Measurements from ENCODE around the gene ASPRV1. TPM values are rescaled to one million over a fixed set of nuclear protein-coding genes. Genes with fewer than 3 reads are reported as not detected.
A peak's percentile ranks its signal among the peaks of the same experiment; 100 is the strongest.

Gene ASPRV1
- total and polyA plus RNA-seq, 10 of the 15 experiments (the other 5 are each of a cell fraction or from before 2014, with no cell fraction given), result 0.11 to 1.1 (median 0.33) TPM

DNA sequence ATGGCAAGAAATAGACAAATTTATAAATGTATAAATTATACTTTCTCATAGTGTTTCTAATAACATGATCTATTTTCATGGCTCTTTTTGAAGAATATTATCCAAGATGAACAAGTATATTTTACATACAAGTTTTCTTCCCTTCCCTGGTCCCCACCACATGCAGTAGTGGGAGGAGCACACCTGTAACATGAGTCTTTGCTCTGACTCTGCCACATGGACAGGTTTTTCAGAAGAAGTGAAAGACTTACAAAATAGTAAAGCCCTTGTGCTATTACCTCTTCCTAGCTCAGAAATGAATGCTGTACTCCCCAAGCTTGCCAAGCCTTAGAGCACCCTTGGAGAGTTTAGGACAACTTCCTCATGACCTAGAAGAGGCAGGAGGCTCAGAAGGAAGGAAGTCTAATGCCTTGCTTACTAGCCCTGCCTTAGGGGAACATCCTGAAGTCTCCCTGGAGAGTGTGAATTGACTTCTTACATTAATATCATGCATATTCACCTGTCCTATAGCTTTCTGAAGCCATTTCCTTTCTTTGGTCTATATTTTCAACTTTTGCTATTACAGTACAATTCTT, 28.1 kb downstream of the ASPRV1 start:
- no peak for FAIRE-seq

DNA sequence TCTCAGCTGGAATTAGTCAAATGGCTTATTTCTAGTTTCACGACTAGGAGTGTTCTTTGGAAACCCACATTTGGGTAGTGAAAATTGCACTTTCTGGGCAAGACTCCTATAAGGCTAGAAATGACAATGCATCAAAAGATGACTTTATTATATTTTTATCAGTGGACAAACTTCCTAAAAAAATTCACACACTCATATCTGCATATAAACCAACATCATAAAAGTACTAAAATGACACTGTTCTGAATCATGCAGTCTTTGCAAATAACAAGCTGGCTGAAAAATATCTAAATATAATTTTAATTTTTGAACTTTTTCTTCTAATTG, 28.9 kb downstream of the ASPRV1 start:
- FAIRE-seq (no peak), DNase-seq (ENCODE audit: low read depth, low spot score) (no peak), ATAC-seq (no peak)
- H3K27ac ChIP-seq (ENCODE audit: control insufficient read depth, insufficient read depth), result no peak overlapping the region
- no peak overlapping the region for H2AFZ ChIP-seq (ENCODE audit: control insufficient read depth, low read depth, low read length)
- 65% methylated on average over 1 of the region's 1 CpG for WGBS (ENCODE audit: insufficient coverage, insufficient replicate concordance, low lambda C conversion rate, missing lambda C conversion rate)
- intact Hi-C loops (cut with micrococcal nuclease; ENCODE audit: unreplicated experiment), result no loop called here
- H3K36me3 ChIP-seq (ENCODE audit: control insufficient read depth in 2 of 2, insufficient read depth in 2 of 2, low read length in 1 of 2), result peaks cover 0 to 6% of the 10 kb centered on the region in 2 experiments; a peak in 1 of 4 replicates
- H3K4me1 ChIP-seq (ENCODE audit: control insufficient read depth, insufficient read depth, low read length), result peaks cover 17% of the 10 kb centered on the region
- no peaks in the 10 kb centered on the region for H3K79me2 ChIP-seq (ENCODE audit: control insufficient read depth, insufficient read depth, low read length)
- no TSS peak for BruUV-seq (replicated peaks)
- H3K9ac ChIP-seq (ENCODE audit: control insufficient read depth, insufficient read depth, low read length), result no peak overlapping the region
- RAD21 ChIA-PET (ENCODE audit: unreplicated experiment), result no interaction called here
- in situ Hi-C loops (cut with MboI), result no loop called here
- CTCF ChIA-PET, result interaction anchor here (1.3 to 1.9 kb wide), 3 partner anchors 18 to 208 kb away, joined by 4 to 7 read pairs (median 7); partner anchors contain the start of gene MXD1
- SMC1A ChIA-PET (ENCODE audit: uncharacterized antibody, unreplicated experiment), result interaction anchor here (0.9 to 2.3 kb wide), 4 partner anchors 12 to 213 kb away, joined by 3 to 14 read pairs (median 4); partner anchors contain the start of gene MXD1
- H4K20me1 ChIP-seq (ENCODE audit: control insufficient read depth, insufficient read depth), result no peaks in the 10 kb centered on the region
- no peaks in the 10 kb centered on the region for H3K27me3 ChIP-seq (replicated peaks in 1 of 2; ENCODE audit: control insufficient read depth in 2 of 2, insufficient read depth in 2 of 2, low read length in 1 of 2)
- no peak overlapping the region for H3K4me3 ChIP-seq
- H3K9me3 ChIP-seq (replicated peaks; ENCODE audit: control insufficient read depth, insufficient read depth, low read length), result no peaks in the 10 kb centered on the region
- POLR2A ChIA-PET, result no interaction called here
- H3K4me2 ChIP-seq (ENCODE audit: control insufficient read depth, insufficient read depth), result no peak overlapping the region
- TF ChIP-seq USF2 (IDR thresholded peaks at IDR 0.05; ENCODE audit: borderline replicate concordance, low read depth, low read length) (no peak), MTA3 (IDR thresholded peaks at IDR 0.05; ENCODE audit: borderline replicate concordance, low read length) (no peak), NR2F1 (conservative IDR thresholded peaks at IDR 0.05) (no peak), ESRRA (IDR thresholded peaks at IDR 0.05; ENCODE audit: low read length) (no peak), SIX5 (IDR thresholded peaks at IDR 0.05; ENCODE audit: low read depth, low read length, severe bottlenecking) (no peak), BACH1 (IDR thresholded peaks at IDR 0.05; ENCODE audit: borderline replicate concordance) (no peak), BHLHE40 (IDR thresholded peaks at IDR 0.05; ENCODE audit: borderline replicate concordance in 1 of 2, low read depth in 2 of 2, low read length in 1 of 2) (no peak)
- TF ChIP-seq, protein P1, sequence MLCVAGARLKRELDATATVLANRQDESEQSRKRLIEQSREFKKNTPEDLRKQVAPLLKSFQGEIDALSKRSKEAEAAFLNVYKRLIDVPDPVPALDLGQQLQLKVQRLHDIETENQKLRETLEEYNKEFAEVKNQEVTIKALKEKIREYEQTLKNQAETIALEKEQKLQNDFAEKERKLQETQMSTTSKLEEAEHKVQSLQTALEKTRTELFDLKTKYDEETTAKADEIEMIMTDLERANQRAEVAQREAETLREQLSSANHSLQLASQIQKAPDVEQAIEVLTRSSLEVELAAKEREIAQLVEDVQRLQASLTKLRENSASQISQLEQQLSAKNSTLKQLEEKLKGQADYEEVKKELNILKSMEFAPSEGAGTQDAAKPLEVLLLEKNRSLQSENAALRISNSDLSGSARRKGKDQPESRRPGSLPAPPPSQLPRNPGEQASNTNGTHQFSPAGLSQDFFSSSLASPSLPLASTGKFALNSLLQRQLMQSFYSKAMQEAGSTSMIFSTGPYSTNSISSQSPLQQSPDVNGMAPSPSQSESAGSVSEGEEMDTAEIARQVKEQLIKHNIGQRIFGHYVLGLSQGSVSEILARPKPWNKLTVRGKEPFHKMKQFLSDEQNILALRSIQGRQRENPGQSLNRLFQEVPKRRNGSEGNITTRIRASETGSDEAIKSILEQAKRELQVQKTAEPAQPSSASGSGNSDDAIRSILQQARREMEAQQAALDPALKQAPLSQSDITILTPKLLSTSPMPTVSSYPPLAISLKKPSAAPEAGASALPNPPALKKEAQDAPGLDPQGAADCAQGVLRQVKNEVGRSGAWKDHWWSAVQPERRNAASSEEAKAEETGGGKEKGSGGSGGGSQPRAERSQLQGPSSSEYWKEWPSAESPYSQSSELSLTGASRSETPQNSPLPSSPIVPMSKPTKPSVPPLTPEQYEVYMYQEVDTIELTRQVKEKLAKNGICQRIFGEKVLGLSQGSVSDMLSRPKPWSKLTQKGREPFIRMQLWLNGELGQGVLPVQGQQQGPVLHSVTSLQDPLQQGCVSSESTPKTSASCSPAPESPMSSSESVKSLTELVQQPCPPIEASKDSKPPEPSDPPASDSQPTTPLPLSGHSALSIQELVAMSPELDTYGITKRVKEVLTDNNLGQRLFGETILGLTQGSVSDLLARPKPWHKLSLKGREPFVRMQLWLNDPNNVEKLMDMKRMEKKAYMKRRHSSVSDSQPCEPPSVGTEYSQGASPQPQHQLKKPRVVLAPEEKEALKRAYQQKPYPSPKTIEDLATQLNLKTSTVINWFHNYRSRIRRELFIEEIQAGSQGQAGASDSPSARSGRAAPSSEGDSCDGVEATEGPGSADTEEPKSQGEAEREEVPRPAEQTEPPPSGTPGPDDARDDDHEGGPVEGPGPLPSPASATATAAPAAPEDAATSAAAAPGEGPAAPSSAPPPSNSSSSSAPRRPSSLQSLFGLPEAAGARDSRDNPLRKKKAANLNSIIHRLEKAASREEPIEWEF (IDR thresholded peaks at IDR 0.05; ENCODE audit: insufficient replicate concordance, low read depth, low read length), result no peak

More for the DNA sequence above, 28.1 kb downstream of the ASPRV1 start:
- H3K27ac ChIP-seq (ENCODE audit: control insufficient read depth, insufficient read depth), result peak overlapping the region; percentile 53; the same call in 1 of the 2 replicates
- ATAC-seq, result peak; percentile 21
- peaks cover 17% of the 10 kb centered on the region for H3K4me1 ChIP-seq (ENCODE audit: control insufficient read depth, insufficient read depth, low read length)
- DNase-seq (ENCODE audit: low read depth, low spot score), result no peak
- POLR2A ChIA-PET, result interaction anchor here (0.8 to 1.1 kb wide), 4 partner anchors 10 to 135 kb away, joined by 3 to 5 read pairs (median 4); no protein-coding TSS in a partner anchor
- TF ChIP-seq NR2C2 (IDR thresholded peaks at IDR 0.05; ENCODE audit: borderline replicate concordance, control insufficient read depth, insufficient read length, low read depth), result no peak
- TF ChIP-seq EED (IDR thresholded peaks at IDR 0.05; ENCODE audit: low read depth), result peak; percentile 18; the same call in 1 of the 2 replicates
- in situ Hi-C loops (cut with MboI) (no loop called here), intact Hi-C loops (cut with micrococcal nuclease; ENCODE audit: unreplicated experiment) (no loop called here)
- no peak overlapping the region for H2AFZ ChIP-seq (ENCODE audit: control insufficient read depth, low read depth, low read length)
- SMC1A ChIA-PET (ENCODE audit: uncharacterized antibody, unreplicated experiment), result interaction anchor here (0.8 to 2.3 kb wide), 3 partner anchors 13 to 138 kb away, joined by 3 to 14 read pairs (median 3); no protein-coding TSS in a partner anchor
- RAD21 ChIA-PET (ENCODE audit: unreplicated experiment), result interaction anchor here (1.6 kb wide), 1 partner anchor 19 kb away, joined by 6 read pairs; the partner anchor contains the start of gene MXD1
- CTCF ChIA-PET, result interaction anchor here (0.6 to 1.9 kb wide), 3 partner anchors 138 to 209 kb away, joined by 3 to 7 read pairs (median 3); no protein-coding TSS in a partner anchor
- H3K9me3 ChIP-seq (replicated peaks; ENCODE audit: control insufficient read depth, insufficient read depth, low read length), result no peaks in the 10 kb centered on the region
- H3K36me3 ChIP-seq (ENCODE audit: control insufficient read depth in 2 of 2, insufficient read depth in 2 of 2, low read length in 1 of 2), result peaks cover 0 to 12% of the 10 kb centered on the region in 2 experiments; a peak in 3 of 4 replicates
- H3K27me3 ChIP-seq (replicated peaks in 1 of 2; ENCODE audit: control insufficient read depth in 2 of 2, insufficient read depth in 2 of 2, low read length in 1 of 2), result no peaks in the 10 kb centered on the region
- H3K9ac ChIP-seq (ENCODE audit: control insufficient read depth, insufficient read depth, low read length), result no peak overlapping the region
- H3K79me2 ChIP-seq (ENCODE audit: control insufficient read depth, insufficient read depth, low read length), result no peaks in the 10 kb centered on the region
- H3K4me2 ChIP-seq (ENCODE audit: control insufficient read depth, insufficient read depth), result no peak overlapping the region; the same call in 1 of the 2 replicates
- no peak overlapping the region for H3K4me3 ChIP-seq
- no peaks in the 10 kb centered on the region for H4K20me1 ChIP-seq (ENCODE audit: control insufficient read depth, insufficient read depth)
- BruUV-seq (replicated peaks), result no TSS peak
